Endothelial cell of umbilical vein (primary cell): ENCODE data around the gene CALY. TPM values are rescaled to one million over a fixed set of nuclear protein-coding genes. Genes with fewer than 3 reads are reported as not detected.

Experiments
- BruUV-seq: library from RNA; stranded (reverse); fragments of 400-500 nt; replicated peaks from 2 replicates; lab custom pipeline; 2021; lab: Mats Ljungman, UMichigan
- CTCF ChIA-PET: fragments of 300-600, 350-600 bp; sonication (Branson Sonifier 250); formaldehyde crosslinking; loops from one replicate; lab custom pipeline; 2021; ENCODE audit warnings: antibody characterized with exemption, inconsistent platforms; lab: Charles Lee
- POLR2A ChIA-PET: fragments of 300-600, 350-600 bp; sonication (Branson Sonifier 250); formaldehyde crosslinking; loops from one replicate; lab custom pipeline; 2021; ENCODE audit warnings: antibody characterized with exemption, inconsistent platforms; lab: Charles Lee
- DNase-seq: peaks from one replicate; pipeline ENCODE4 v3.0.0-alpha.2; 2011; ENCODE audit warnings: low read depth, low spot score
- FAIRE-seq: peaks from 2 replicates; lab custom pipeline; 2011; peaks lifted over from hg19 to GRCh38; lab: Jason Lieb, UNC
- H2AFZ ChIP-seq: 2 replicates; pipeline ENCODE4 v1.6.0; 2012; ENCODE audit warnings: low read depth, low read length, control low read depth, inconsistent platforms
- H3K27ac ChIP-seq: 2 replicates; pipeline ENCODE4 v1.5.1; 2011; ENCODE audit warnings: low read depth, mild to moderate bottlenecking, control low read depth, low read length, moderate library complexity; ENCODE audit not compliant: insufficient read depth
- H3K27me3 ChIP-seq, 2 experiments: 2 replicates each; pipeline versions ENCODE4 v1.6.0 to v1.6.1; 2011; ENCODE audit warnings: low read length in 2 of 2, mixed read lengths in 1 of 2; ENCODE audit not compliant: control insufficient read depth in 2 of 2, insufficient read depth in 2 of 2
- H3K36me3 ChIP-seq, 2 experiments: 2 replicates in 1 of 2; 3 replicates in 1 of 2; pipeline ENCODE4 v1.5.1; 2011; ENCODE audit warnings: low read length in 2 of 2, mild to moderate bottlenecking in 1 of 2, moderate library complexity in 1 of 2; ENCODE audit not compliant: control insufficient read depth in 2 of 2, insufficient read depth in 2 of 2; ENCODE audit errors: extremely low read depth in 1 of 2
- H3K4me1 ChIP-seq: 3 replicates; pipeline ENCODE4 v1.5.1; 2011; ENCODE audit warnings: mild to moderate bottlenecking, low read length; ENCODE audit not compliant: control insufficient read depth, insufficient read depth; ENCODE audit errors: extremely low read depth
- H3K4me2 ChIP-seq: 2 replicates; pipeline ENCODE4 v1.6.1; 2011; ENCODE audit warnings: low read length, control low read depth, mixed read lengths; ENCODE audit not compliant: insufficient read depth
- H3K4me3 ChIP-seq, 3 experiments: fragments of 200-600 bp in 1 of 3; sonication (generic), shearing (Covaris generic) in 1 of 3; replicated peaks in 1 of 3; 2 replicates each; pipeline ENCODE4 v1.5.1; 2011 to 2016; ENCODE audit warnings: control low read depth in 3 of 3, low read length in 3 of 3, mild to moderate bottlenecking in 2 of 3, inconsistent platforms in 1 of 3, low read depth in 1 of 3, moderate library complexity in 1 of 3; ENCODE audit not compliant: insufficient read depth in 1 of 3
- H3K79me2 ChIP-seq: 2 replicates; pipeline ENCODE4 v1.6.0; 2012; ENCODE audit warnings: low read length, inconsistent platforms; ENCODE audit not compliant: control insufficient read depth, insufficient read depth
- H3K9ac ChIP-seq: replicated peaks from 2 replicates; pipeline ENCODE3; 2011; ENCODE audit warnings: low read length, control low read depth; ENCODE audit not compliant: insufficient read depth; ENCODE audit errors: extremely low read depth
- H3K9me1 ChIP-seq: replicated peaks from 3 replicates; pipeline ENCODE4 v1.6.0; 2011; ENCODE audit warnings: mild to moderate bottlenecking, low read length; ENCODE audit not compliant: control insufficient read depth, insufficient read depth; ENCODE audit errors: extremely low read depth
- H3K9me3 ChIP-seq: replicated peaks from 2 replicates; pipeline ENCODE4 v1.5.1; 2012; ENCODE audit warnings: low read length, inconsistent platforms; ENCODE audit not compliant: control insufficient read depth, insufficient read depth
- H4K20me1 ChIP-seq: replicated peaks from 2 replicates; pipeline ENCODE3; 2011; ENCODE audit warnings: mild to moderate bottlenecking, low read length; ENCODE audit not compliant: control insufficient read depth, insufficient read depth; ENCODE audit errors: extremely low read depth
- EZH2 ChIP-seq: IDR thresholded peaks from 2 replicates; pipeline ENCODE4 v1.6.1; 2012; ENCODE audit warnings: borderline replicate concordance, low read depth, mild to moderate bottlenecking, moderate library complexity, low read length, inconsistent platforms; ENCODE audit not compliant: severe bottlenecking
- FOS ChIP-seq: IDR thresholded peaks from 2 replicates; pipeline ENCODE4 v1.6.1; 2011; ENCODE audit warnings: mild to moderate bottlenecking, low read length, moderate library complexity, borderline replicate concordance; ENCODE audit not compliant: insufficient read depth
- GATA2 ChIP-seq: IDR thresholded peaks from 2 replicates; pipeline ENCODE4 v1.7.0; 2011; ENCODE audit warnings: low read depth, mild to moderate bottlenecking, moderate library complexity, mixed read lengths, low read length; ENCODE audit not compliant: insufficient read length, insufficient read depth
- JUN ChIP-seq: IDR thresholded peaks from 2 replicates; pipeline ENCODE4 v1.6.1; 2011; ENCODE audit warnings: borderline replicate concordance, low read depth; ENCODE audit not compliant: insufficient read length, insufficient read depth
- MYC ChIP-seq: IDR thresholded peaks from one replicate; pipeline ENCODE4 v1.6.1; 2011; ENCODE audit warnings: mild to moderate bottlenecking, low read depth, low read length
- POLR2A ChIP-seq: IDR thresholded peaks from 2 replicates; pipeline ENCODE4 v1.6.1; 2012; ENCODE audit warnings: low read depth, mild to moderate bottlenecking, control low read depth, low read length
- POLR2AphosphoS5 ChIP-seq: IDR thresholded peaks from 2 replicates; pipeline ENCODE4 v1.6.1; 2012; ENCODE audit warnings: low read depth, mild to moderate bottlenecking, control low read depth, low read length, moderate library complexity; ENCODE audit not compliant: insufficient read depth
- dilution Hi-C: fragments of 300-500 bp; cut with MboI; formaldehyde crosslinking; loops from one replicate; pipeline ENCODE4 v1.15.0; 2019; ENCODE audit warnings: low sequenced_read_pairs; ENCODE audit not compliant: extremely low pct_ligation_motif_present
- intact Hi-C: fragments of 100-400 bp; cut with micrococcal nuclease; formaldehyde crosslinking; loops from one replicate; pipeline ENCODE4 v1.10.0; 2022
- polyA plus RNA-seq, 4 experiments: library from polyadenylated mRNA; depleted of rRNA in 3 of 4; stranded (reverse) in 3 of 4; unstranded in 1 of 4; fragments of >200 nt; gene quantifications; 2 replicates each; pipeline versions ENCODE4 v1.2.1 to v1.2.3, GENCODE V29; 2011 to 2012; ENCODE audit warnings: missing spikeins in 1 of 4
- total RNA-seq: library from RNA; stranded (reverse); gene quantifications from 2 replicates; pipeline ENCODE4 v1.2.3, GENCODE V29; 2021
- TF ChIP-seq, protein P1 (sequence below), 2 donors: IDR thresholded peaks; 1 replicate in 1 of 2; 2 replicates in 1 of 2; pipeline ENCODE4 v1.5.1; 2011; ENCODE audit warnings: low read length in 2 of 2, mild to moderate bottlenecking in 2 of 2, moderate library complexity in 2 of 2, control low read depth in 1 of 2, inconsistent platforms in 1 of 2, low read depth in 1 of 2; ENCODE audit not compliant: insufficient read depth in 1 of 2; ENCODE audit errors: extremely low read depth in 1 of 2
- TF ChIP-seq, protein P2 (sequence below): IDR thresholded peaks from 2 replicates; pipeline ENCODE4 v1.6.1; 2011; ENCODE audit not compliant: insufficient read depth, insufficient read length

Gene CALY
- total and polyA plus RNA-seq, 2 donors (not counting 3 experiments of a cell fraction or from before 2014, with no cell fraction given), result not detected

DNA sequence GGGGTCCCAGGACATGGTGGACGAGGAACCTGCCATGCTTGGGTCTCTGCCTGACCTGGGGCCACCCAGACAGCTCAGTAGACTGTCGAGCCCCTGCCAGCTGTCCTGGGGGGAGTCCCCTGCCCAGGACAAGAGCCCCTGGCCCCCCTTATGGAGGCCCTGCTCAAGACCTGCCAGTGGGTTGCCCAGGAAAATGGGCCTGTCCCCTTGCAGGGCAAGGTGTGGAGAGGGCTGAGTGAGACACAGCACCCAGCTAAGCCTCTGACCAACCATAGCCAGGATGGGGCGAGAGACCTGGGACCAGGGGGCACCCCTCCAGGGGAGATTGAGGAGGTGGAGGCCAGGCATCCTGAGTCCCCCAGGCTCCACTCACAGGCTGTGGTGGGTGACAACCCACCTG lies 19.3 kb upstream of the CALY start:
- no TSS peak for BruUV-seq

More for the DNA sequence above, 19.3 kb upstream of the CALY start:
- FAIRE-seq, result no peak
- Histone ChIP-seq H2AFZ (no peak overlapping the region), H3K9ac (no peak overlapping the region), H3K36me3 (no peaks in the 10 kb centered on the region), H3K27ac (no peak overlapping the region), H3K79me2 (no peaks in the 10 kb centered on the region), H3K4me3 (no peak overlapping the region), H4K20me1 (no peaks in the 10 kb centered on the region), H3K9me3 (no peaks in the 10 kb centered on the region), H3K4me1 (peaks cover 3% of the 10 kb centered on the region), H3K27me3 (no peaks in the 10 kb centered on the region), H3K4me2 (no peak overlapping the region), H3K9me1 (no peaks in the 10 kb centered on the region)
- dilution Hi-C loops (no loop called here), intact Hi-C loops (loop anchor here (2.0 kb wide), 1 partner anchor 27 kb away; no protein-coding TSS in a partner anchor)
- CTCF ChIA-PET, result interaction anchor here (3.6 kb wide), 1 partner anchor 26 kb away, joined by 20 read pairs; no protein-coding TSS in a partner anchor
- TF ChIP-seq, protein P1, sequence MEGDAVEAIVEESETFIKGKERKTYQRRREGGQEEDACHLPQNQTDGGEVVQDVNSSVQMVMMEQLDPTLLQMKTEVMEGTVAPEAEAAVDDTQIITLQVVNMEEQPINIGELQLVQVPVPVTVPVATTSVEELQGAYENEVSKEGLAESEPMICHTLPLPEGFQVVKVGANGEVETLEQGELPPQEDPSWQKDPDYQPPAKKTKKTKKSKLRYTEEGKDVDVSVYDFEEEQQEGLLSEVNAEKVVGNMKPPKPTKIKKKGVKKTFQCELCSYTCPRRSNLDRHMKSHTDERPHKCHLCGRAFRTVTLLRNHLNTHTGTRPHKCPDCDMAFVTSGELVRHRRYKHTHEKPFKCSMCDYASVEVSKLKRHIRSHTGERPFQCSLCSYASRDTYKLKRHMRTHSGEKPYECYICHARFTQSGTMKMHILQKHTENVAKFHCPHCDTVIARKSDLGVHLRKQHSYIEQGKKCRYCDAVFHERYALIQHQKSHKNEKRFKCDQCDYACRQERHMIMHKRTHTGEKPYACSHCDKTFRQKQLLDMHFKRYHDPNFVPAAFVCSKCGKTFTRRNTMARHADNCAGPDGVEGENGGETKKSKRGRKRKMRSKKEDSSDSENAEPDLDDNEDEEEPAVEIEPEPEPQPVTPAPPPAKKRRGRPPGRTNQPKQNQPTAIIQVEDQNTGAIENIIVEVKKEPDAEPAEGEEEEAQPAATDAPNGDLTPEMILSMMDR (IDR thresholded peaks at IDR 0.05; ENCODE audit: extremely low read depth in 1 of 2, insufficient read depth in 1 of 2, low read depth in 1 of 2, low read length in 2 of 2), result no peak
- no peak for TF ChIP-seq JUN
- TF ChIP-seq, protein P2, sequence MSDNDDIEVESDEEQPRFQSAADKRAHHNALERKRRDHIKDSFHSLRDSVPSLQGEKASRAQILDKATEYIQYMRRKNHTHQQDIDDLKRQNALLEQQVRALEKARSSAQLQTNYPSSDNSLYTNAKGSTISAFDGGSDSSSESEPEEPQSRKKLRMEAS, result no peak
- no peak for TF ChIP-seq GATA2
- no peak for TF ChIP-seq MYC
- TF ChIP-seq POLR2A, result no peak
- no peak for TF ChIP-seq FOS
- no peak for TF ChIP-seq EZH2
- no peak for TF ChIP-seq POLR2AphosphoS5
- POLR2A ChIA-PET, result no interaction called here
- DNase-seq, result no peak
